ENCODE measurements around the gene NXPH1.

GRCh38 chr7:8582728-8583127 lies 149.3 kb downstream of the NXPH1 start:
- TF ChIP-seq, protein P1, sequence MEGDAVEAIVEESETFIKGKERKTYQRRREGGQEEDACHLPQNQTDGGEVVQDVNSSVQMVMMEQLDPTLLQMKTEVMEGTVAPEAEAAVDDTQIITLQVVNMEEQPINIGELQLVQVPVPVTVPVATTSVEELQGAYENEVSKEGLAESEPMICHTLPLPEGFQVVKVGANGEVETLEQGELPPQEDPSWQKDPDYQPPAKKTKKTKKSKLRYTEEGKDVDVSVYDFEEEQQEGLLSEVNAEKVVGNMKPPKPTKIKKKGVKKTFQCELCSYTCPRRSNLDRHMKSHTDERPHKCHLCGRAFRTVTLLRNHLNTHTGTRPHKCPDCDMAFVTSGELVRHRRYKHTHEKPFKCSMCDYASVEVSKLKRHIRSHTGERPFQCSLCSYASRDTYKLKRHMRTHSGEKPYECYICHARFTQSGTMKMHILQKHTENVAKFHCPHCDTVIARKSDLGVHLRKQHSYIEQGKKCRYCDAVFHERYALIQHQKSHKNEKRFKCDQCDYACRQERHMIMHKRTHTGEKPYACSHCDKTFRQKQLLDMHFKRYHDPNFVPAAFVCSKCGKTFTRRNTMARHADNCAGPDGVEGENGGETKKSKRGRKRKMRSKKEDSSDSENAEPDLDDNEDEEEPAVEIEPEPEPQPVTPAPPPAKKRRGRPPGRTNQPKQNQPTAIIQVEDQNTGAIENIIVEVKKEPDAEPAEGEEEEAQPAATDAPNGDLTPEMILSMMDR (IDR thresholded peaks at IDR 0.05) = no peak
- no peak for TF ChIP-seq EZH2 (IDR thresholded peaks at IDR 0.05; ENCODE audit: borderline replicate concordance, insufficient read depth, low read depth, low read length, poor library complexity, severe bottlenecking)

Measured in B cell (primary cell).